ENCODE data around the gene MAGI2.
"Not testable (repeated sequence)": the region's sequence is repeated elsewhere in the genome, so short reads cannot be mapped to it uniquely, and the experiment has no call there.

The MAGI2 gene

GRCh38 chr7:78260826-78261225 lies 1192.6 kb downstream of the MAGI2 start:
- no peak for DNase-seq (ENCODE audit: extremely low read depth, low read depth)
- TF ChIP-seq CTCF (IDR thresholded peaks at IDR 0.05; ENCODE audit: low read depth, low read length, missing control alignments), result no peak
- no peak overlapping the region for H3K4me3 ChIP-seq (replicated peaks; ENCODE audit: low read depth, low read length)

GRCh38 chr7:78254726-78255055 lies 1198.8 kb downstream of the MAGI2 start:
- no peak for DNase-seq (ENCODE audit: extremely low read depth, low read depth)
- no peak overlapping the region for H3K4me3 ChIP-seq (replicated peaks; ENCODE audit: low read depth, low read length)
- TF ChIP-seq CTCF (IDR thresholded peaks at IDR 0.05; ENCODE audit: low read depth, low read length, missing control alignments), result no peak

- TF ChIP-seq CTCF (IDR thresholded peaks at IDR 0.05; ENCODE audit: low read depth, low read length, missing control alignments), result no peak
- no peak for DNase-seq (ENCODE audit: extremely low read depth, low read depth)
- H3K4me3 ChIP-seq (replicated peaks; ENCODE audit: low read depth, low read length), result no peak overlapping the region
These were observed 1199.4 kb downstream of the MAGI2 start for GRCh38 chr7:78253850-78254725.

GRCh38 chr7:78248867-78249266 lies 1204.6 kb downstream of the MAGI2 start:
- no peak for TF ChIP-seq CTCF (IDR thresholded peaks at IDR 0.05; ENCODE audit: low read depth, low read length, missing control alignments)
- no peak for DNase-seq (ENCODE audit: extremely low read depth, low read depth)
- H3K4me3 ChIP-seq (replicated peaks; ENCODE audit: low read depth, low read length), result no peak overlapping the region

GRCh38 chr7:78247910-78248689 lies 1205.4 kb downstream of the MAGI2 start:
- no peak for TF ChIP-seq CTCF (IDR thresholded peaks at IDR 0.05; ENCODE audit: low read depth, low read length, missing control alignments)
- no peak for DNase-seq (ENCODE audit: extremely low read depth, low read depth)

GRCh38 chr7:78240179-78240578 lies 1213.3 kb downstream of the MAGI2 start:
- not testable (repeated sequence) for H3K4me3 ChIP-seq (replicated peaks; ENCODE audit: low read depth, low read length); DNase-seq (ENCODE audit: extremely low read depth, low read depth)

More at GRCh38 chr7:78247910-78248689, 1205.4 kb downstream of the MAGI2 start:
- H3K4me3 ChIP-seq (replicated peaks; ENCODE audit: low read depth, low read length), result no peak overlapping the region

GRCh38 chr7:78234634-78235033 lies 1218.8 kb downstream of the MAGI2 start:
- TF ChIP-seq CTCF (IDR thresholded peaks at IDR 0.05; ENCODE audit: low read depth, low read length, missing control alignments), result no peak
- no peak for DNase-seq (ENCODE audit: extremely low read depth, low read depth)
- H3K4me3 ChIP-seq (replicated peaks; ENCODE audit: low read depth, low read length), result no peak overlapping the region

All from HFF-Myc (cell line).